Measurements from ENCODE around the gene CDH24.

DNA sequence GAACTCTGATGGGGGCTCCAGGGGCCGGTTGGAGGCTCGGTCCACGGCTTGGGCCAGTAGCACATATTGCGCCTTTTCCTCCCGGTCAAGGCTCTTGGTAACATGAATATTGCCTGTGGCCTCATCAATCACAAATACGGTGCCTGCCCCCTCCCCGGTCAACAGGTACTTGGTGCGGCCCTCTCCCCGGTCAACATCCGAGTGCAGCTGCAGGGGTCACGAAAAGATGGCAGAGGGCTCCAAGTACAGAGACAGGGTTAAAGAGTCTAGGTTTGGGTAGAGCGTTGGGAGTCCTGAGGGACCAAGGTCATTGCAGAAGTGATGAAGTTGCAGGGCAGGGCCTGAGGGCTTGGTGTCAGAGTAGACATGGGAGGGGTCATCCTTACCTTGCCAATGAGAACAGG lies 2.2 kb downstream of the CDH24 start:
- TF ChIP-seq, protein P1, sequence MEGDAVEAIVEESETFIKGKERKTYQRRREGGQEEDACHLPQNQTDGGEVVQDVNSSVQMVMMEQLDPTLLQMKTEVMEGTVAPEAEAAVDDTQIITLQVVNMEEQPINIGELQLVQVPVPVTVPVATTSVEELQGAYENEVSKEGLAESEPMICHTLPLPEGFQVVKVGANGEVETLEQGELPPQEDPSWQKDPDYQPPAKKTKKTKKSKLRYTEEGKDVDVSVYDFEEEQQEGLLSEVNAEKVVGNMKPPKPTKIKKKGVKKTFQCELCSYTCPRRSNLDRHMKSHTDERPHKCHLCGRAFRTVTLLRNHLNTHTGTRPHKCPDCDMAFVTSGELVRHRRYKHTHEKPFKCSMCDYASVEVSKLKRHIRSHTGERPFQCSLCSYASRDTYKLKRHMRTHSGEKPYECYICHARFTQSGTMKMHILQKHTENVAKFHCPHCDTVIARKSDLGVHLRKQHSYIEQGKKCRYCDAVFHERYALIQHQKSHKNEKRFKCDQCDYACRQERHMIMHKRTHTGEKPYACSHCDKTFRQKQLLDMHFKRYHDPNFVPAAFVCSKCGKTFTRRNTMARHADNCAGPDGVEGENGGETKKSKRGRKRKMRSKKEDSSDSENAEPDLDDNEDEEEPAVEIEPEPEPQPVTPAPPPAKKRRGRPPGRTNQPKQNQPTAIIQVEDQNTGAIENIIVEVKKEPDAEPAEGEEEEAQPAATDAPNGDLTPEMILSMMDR (IDR thresholded peaks at IDR 0.05; ENCODE audit: extremely low read depth in 1 of 2, insufficient read depth in 1 of 2, low read depth in 1 of 2, low read length in 2 of 2), result no peak
- TF ChIP-seq EZH2 (IDR thresholded peaks at IDR 0.05; ENCODE audit: borderline replicate concordance, low read depth, low read length, severe bottlenecking) (no peak), POLR2A (IDR thresholded peaks at IDR 0.05; ENCODE audit: low read depth, low read length) (no peak), JUN (IDR thresholded peaks at IDR 0.05; ENCODE audit: borderline replicate concordance, insufficient read depth, insufficient read length, low read depth) (no peak)
- TF ChIP-seq, protein P2, sequence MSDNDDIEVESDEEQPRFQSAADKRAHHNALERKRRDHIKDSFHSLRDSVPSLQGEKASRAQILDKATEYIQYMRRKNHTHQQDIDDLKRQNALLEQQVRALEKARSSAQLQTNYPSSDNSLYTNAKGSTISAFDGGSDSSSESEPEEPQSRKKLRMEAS (IDR thresholded peaks at IDR 0.05; ENCODE audit: insufficient read depth, insufficient read length), result no peak
